ENCODE results near the gene MYO1D. TPM values are rescaled to one million over a fixed set of nuclear protein-coding genes. Genes with fewer than 3 reads are reported as not detected.
"Not testable (repeated sequence)": the region's sequence is repeated elsewhere in the genome, so short reads cannot be mapped to it uniquely, and the experiment has no call there.

MYO1D gene
- total RNA-seq, 4 donors from 2014 or later, result 247 to 569 (median 444) TPM

DNA sequence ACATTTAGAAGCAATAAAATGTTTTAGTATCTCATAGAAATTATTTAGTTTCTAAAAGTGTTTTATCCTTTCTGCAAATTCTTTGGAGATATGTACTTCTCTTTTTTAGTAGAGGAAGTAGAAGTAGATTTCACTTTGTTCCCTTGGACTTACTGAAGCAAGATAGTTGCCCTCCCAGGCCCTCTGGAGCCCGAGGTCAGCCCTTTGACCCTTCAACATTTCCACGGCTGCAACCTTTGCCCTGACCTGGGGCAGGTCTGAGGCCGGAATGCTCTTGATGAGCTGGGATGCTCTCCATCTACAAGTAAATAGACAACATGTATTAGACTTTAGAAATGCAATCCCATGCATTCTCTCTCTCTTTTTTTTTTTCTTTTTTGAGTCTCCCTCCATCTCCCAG is 222.6 kb downstream of the MYO1D start:
- Histone ChIP-seq H3K27me3 (no peaks in the 10 kb centered on the region), H3K9me3 (peaks cover 0 to 11% of the 10 kb centered on the region in 2 donors), H3K27ac (no peak overlapping the region), H3K4me3 (no peak overlapping the region), H3K36me3 (peaks cover 0 to 57% (median 26%) of the 10 kb centered on the region in 4 donors), H3K4me1 (no peaks in the 10 kb centered on the region)
- no peak for DNase-seq
- TF ChIP-seq, protein P1, sequence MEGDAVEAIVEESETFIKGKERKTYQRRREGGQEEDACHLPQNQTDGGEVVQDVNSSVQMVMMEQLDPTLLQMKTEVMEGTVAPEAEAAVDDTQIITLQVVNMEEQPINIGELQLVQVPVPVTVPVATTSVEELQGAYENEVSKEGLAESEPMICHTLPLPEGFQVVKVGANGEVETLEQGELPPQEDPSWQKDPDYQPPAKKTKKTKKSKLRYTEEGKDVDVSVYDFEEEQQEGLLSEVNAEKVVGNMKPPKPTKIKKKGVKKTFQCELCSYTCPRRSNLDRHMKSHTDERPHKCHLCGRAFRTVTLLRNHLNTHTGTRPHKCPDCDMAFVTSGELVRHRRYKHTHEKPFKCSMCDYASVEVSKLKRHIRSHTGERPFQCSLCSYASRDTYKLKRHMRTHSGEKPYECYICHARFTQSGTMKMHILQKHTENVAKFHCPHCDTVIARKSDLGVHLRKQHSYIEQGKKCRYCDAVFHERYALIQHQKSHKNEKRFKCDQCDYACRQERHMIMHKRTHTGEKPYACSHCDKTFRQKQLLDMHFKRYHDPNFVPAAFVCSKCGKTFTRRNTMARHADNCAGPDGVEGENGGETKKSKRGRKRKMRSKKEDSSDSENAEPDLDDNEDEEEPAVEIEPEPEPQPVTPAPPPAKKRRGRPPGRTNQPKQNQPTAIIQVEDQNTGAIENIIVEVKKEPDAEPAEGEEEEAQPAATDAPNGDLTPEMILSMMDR (IDR thresholded peaks at IDR 0.05), result no peak
- TF ChIP-seq POLR2A (IDR thresholded peaks at IDR 0.05) (no peak), POLR2AphosphoS5 (IDR thresholded peaks at IDR 0.05) (no peak), EP300 (IDR thresholded peaks at IDR 0.05; ENCODE audit: low read depth) (no peak)
- WGBS, 2 donors (ENCODE audit: low coverage in 1 of 2), result 77 to 89% methylated on average over 3 of the region's 3 CpGs
- intact Hi-C loops (cut with DNase I; ENCODE audit: low total_unique reads) (no loop called here), in situ Hi-C loops (cut with MboI; ENCODE audit: low pct_ligation_motif_present in 1 of 4, low pct_unique_long_range_greater_than_20kb in 1 of 4, low sequenced_read_pairs in 3 of 4) (loop anchor here in 3 of 4 donors (10.0 to 25.0 kb wide), 3 partner anchors 108 to 258 kb away; no protein-coding TSS in a partner anchor)

DNA sequence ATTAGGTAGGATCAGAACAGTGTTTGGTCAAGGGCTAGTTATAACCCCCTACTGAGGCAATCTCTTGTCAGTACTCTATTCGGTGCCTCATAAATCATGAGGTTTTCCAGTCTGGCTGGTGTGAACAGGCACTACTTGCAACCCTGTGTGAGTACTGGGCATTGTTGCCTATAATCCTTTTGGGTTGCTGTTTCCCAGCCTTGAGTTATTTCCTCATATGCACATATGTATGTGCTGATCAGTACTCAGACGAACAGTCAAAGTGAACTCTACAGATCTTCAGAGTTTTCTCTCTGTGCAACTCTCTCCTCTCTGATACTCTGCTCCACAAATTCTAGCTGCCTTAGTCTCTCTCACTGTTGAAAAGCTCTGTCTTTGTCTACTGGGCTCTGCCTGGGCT is 225.8 kb downstream of the MYO1D start:
- no peaks in the 10 kb centered on the region for H3K4me1 ChIP-seq
- WGBS, 2 donors (ENCODE audit: low coverage in 1 of 2), result 97 to 100% methylated on average over 2 of the region's 2 CpGs
- no peak for DNase-seq
- peaks cover 0 to 11% of the 10 kb centered on the region in 2 donors for H3K9me3 ChIP-seq
- H3K4me3 ChIP-seq, result no peak overlapping the region
- in situ Hi-C loops (cut with MboI; ENCODE audit: low pct_ligation_motif_present in 1 of 4, low pct_unique_long_range_greater_than_20kb in 1 of 4, low sequenced_read_pairs in 3 of 4) (loop anchor here in 3 of 4 donors (10.0 to 25.0 kb wide), 3 partner anchors 111 to 261 kb away; no protein-coding TSS in a partner anchor), intact Hi-C loops (cut with DNase I; ENCODE audit: low total_unique reads) (no loop called here)
- TF ChIP-seq POLR2AphosphoS5 (IDR thresholded peaks at IDR 0.05) (no peak), EP300 (IDR thresholded peaks at IDR 0.05; ENCODE audit: low read depth) (no peak), POLR2A (IDR thresholded peaks at IDR 0.05) (no peak)
- H3K27ac ChIP-seq, result no peak overlapping the region
- peaks cover 0 to 47% (median 22%) of the 10 kb centered on the region in 4 donors for H3K36me3 ChIP-seq
- H3K27me3 ChIP-seq, result no peaks in the 10 kb centered on the region

DNA sequence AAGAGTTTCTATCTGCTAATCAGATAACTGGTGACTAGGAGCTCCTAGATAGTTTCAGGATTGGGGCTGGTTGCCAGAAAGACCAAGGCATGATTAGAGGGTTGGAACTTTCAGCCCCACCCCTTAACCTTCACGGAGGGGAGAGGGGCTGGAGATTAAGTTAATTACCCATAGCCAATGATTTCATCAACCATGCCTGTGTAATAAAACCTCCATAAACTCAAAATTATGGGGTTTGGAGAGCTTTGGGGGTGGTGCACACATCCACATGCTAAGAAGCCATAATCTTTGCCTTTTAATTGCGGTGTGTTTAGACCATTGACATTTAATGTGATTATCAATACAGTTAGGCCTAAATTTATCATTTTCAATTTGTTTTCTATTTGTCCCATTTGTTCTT is 228.5 kb downstream of the MYO1D start:
- Histone ChIP-seq H3K27me3 (no peaks in the 10 kb centered on the region), H3K4me3 (no peak overlapping the region), H3K36me3 (peaks cover 0 to 42% (median 21%) of the 10 kb centered on the region in 4 donors), H3K9me3 (peaks cover 0 to 11% of the 10 kb centered on the region in 2 donors), H3K4me1 (no peaks in the 10 kb centered on the region), H3K27ac (no peak overlapping the region)
- DNase-seq, result no peak
- in situ Hi-C loops (cut with MboI; ENCODE audit: low pct_ligation_motif_present in 1 of 4, low pct_unique_long_range_greater_than_20kb in 1 of 4, low sequenced_read_pairs in 3 of 4) (no loop called here), intact Hi-C loops (cut with DNase I; ENCODE audit: low total_unique reads) (no loop called here)
- TF ChIP-seq, protein P1 (IDR thresholded peaks at IDR 0.05), result no peak
- no peak for TF ChIP-seq POLR2A (IDR thresholded peaks at IDR 0.05)
- TF ChIP-seq POLR2AphosphoS5 (IDR thresholded peaks at IDR 0.05), result no peak
- TF ChIP-seq EP300 (IDR thresholded peaks at IDR 0.05; ENCODE audit: low read depth), result no peak
- 48 to 76% methylated on average over 2 of the region's 2 CpGs for WGBS, 2 donors (ENCODE audit: low coverage in 1 of 2)

DNA sequence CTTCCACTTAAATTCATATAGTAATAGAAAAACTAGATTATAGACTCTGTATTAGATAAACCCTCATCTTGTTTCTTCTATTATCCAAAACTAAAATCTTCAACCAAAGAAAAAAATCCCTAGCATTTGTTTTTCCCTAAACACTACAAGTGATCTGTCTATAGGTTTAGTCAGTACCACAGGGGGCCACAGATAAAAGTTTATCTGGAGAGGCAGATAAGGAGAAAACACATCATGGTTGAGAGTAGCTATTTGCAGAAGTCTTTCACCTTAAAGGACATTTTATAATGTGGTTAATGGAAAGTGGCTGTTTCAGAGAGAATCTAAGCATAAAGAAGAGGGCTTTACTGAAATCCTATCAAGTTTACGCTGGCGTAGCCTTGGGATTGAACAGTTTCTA is 230.0 kb downstream of the MYO1D start:
- in situ Hi-C loops (cut with MboI; ENCODE audit: low pct_ligation_motif_present in 1 of 4, low pct_unique_long_range_greater_than_20kb in 1 of 4, low sequenced_read_pairs in 3 of 4) (no loop called here), intact Hi-C loops (cut with DNase I; ENCODE audit: low total_unique reads) (no loop called here)
- peaks cover 0 to 11% of the 10 kb centered on the region in 2 donors for H3K9me3 ChIP-seq
- no peak overlapping the region for H3K4me3 ChIP-seq
- DNase-seq, result no peak
- 97 to 100% methylated on average over 1 to 2 of the region's 2 CpGs for WGBS, 2 donors (ENCODE audit: low coverage in 1 of 2)
- H3K4me1 ChIP-seq, result no peaks in the 10 kb centered on the region
- no peaks in the 10 kb centered on the region for H3K27me3 ChIP-seq
- H3K27ac ChIP-seq, result no peak overlapping the region
- H3K36me3 ChIP-seq, result peaks cover 0 to 27% (median 14%) of the 10 kb centered on the region in 4 donors
- TF ChIP-seq EP300 (IDR thresholded peaks at IDR 0.05; ENCODE audit: low read depth) (no peak), POLR2A (IDR thresholded peaks at IDR 0.05) (no peak), POLR2AphosphoS5 (IDR thresholded peaks at IDR 0.05) (no peak)
- TF ChIP-seq, protein P1 (IDR thresholded peaks at IDR 0.05), result no peak

DNA sequence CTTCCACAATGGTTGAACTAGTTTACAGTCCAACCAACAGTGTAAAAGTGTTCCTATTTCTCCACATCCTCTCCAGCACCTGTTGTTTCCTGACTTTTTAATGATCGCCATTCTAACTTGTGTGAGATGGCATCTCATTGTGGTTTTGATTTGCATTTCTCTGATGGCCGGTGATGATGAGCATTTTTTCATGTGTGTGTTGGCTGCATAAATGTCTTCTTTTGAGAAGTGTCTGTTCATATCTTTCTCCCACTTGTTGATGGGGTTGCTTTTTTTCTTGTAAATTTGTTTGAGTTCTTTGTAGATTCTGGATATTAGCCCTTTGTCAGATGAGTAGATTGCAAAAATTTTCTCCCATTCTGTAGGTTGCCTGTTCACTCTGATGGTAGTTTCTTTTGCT is 235.4 kb downstream of the MYO1D start:
- H3K36me3 ChIP-seq; H3K4me1 ChIP-seq; H3K27me3 ChIP-seq; H3K4me3 ChIP-seq; in situ Hi-C loops (cut with MboI; ENCODE audit: low pct_ligation_motif_present in 1 of 4, low pct_unique_long_range_greater_than_20kb in 1 of 4, low sequenced_read_pairs in 3 of 4); H3K9me3 ChIP-seq; DNase-seq; intact Hi-C loops (cut with DNase I; ENCODE audit: low total_unique reads); H3K27ac ChIP-seq: not testable (repeated sequence)
- 85 to 88% methylated on average over 2 of the region's 2 CpGs for WGBS, 2 donors (ENCODE audit: low coverage in 1 of 2)
